SU-DHL-6 (cell line): ENCODE measurements around the gene ITGB4.

Experiments used
- H2AFZ ChIP-seq: fragments of 200-600 bp; sonication (generic); 2 replicates; pipeline ENCODE4 v1.6.1; 2014; ENCODE audit warnings: low read depth, mild to moderate bottlenecking, moderate library complexity, mixed read lengths, antibody characterized with exemption, low read length; ENCODE audit not compliant: severe bottlenecking
- H3F3A ChIP-seq: fragments of 200-600 bp; shearing (Covaris generic); 2 replicates; pipeline ENCODE4 v1.6.0; 2016; ENCODE audit warnings: antibody characterized with exemption, mild to moderate bottlenecking; ENCODE audit not compliant: insufficient read depth
- H3K27ac ChIP-seq: fragments of 200-600 bp; sonication (generic); 2 replicates; pipeline ENCODE4 v1.5.1; 2016; ENCODE audit warnings: low read depth, mild to moderate bottlenecking, low read length, moderate library complexity, mixed read lengths
- H3K27me3 ChIP-seq: fragments of 200-600 bp; sonication (generic), shearing (Covaris generic); 2 replicates; pipeline ENCODE4 v1.6.0; 2014; ENCODE audit warnings: mild to moderate bottlenecking, low read length
- H3K36me3 ChIP-seq: fragments of 200-600 bp; sonication (generic); 2 replicates; pipeline ENCODE4 v1.6.1; 2014; ENCODE audit warnings: mild to moderate bottlenecking, low read length, mixed read lengths
- H3K4me2 ChIP-seq: fragments of 300-600, 200-600 bp; shearing (Covaris generic), sonication (generic); 2 replicates; pipeline ENCODE4 v1.6.0; 2014; ENCODE audit warnings: low read length, low read depth, mild to moderate bottlenecking; ENCODE audit not compliant: poor library complexity, severe bottlenecking
- H3K4me3 ChIP-seq: fragments of 200-600 bp; sonication (generic); 2 replicates; pipeline ENCODE4 v1.5.1; 2014; ENCODE audit warnings: antibody characterized with exemption, low read length, mild to moderate bottlenecking, mixed read lengths; ENCODE audit not compliant: insufficient read depth, poor library complexity, severe bottlenecking
- H3K79me2 ChIP-seq: fragments of 200-600 bp; sonication (generic); 2 replicates; pipeline ENCODE4 v1.6.1; 2014; ENCODE audit warnings: mild to moderate bottlenecking, low read length, moderate library complexity; ENCODE audit not compliant: insufficient read depth
- H3K9ac ChIP-seq: fragments of 200-600 bp; sonication (generic); 2 replicates; pipeline ENCODE4 v1.7.0; 2014; ENCODE audit warnings: mild to moderate bottlenecking, low read length
- H3K9me2 ChIP-seq: fragments of 200-600 bp; sonication (generic); replicated peaks from 2 replicates; pipeline ENCODE4 v1.6.1; 2014; ENCODE audit warnings: low read length; ENCODE audit not compliant: insufficient read depth
- H3K9me3 ChIP-seq: fragments of 200-600 bp; sonication (generic); 2 replicates; pipeline ENCODE4 v1.6.1; 2014; ENCODE audit warnings: low read length, mixed read lengths; ENCODE audit not compliant: insufficient read depth
- H4K20me1 ChIP-seq: fragments of 200-600 bp; sonication (generic); 2 replicates; pipeline ENCODE4 v1.6.1; 2014; ENCODE audit warnings: low read depth, mild to moderate bottlenecking, antibody characterized with exemption, low read length, moderate library complexity, mixed read lengths
- EZH2phosphoT487 ChIP-seq: fragments of 200-600 bp; sonication (generic), shearing (Covaris generic); conservative IDR thresholded peaks from 2 replicates; pipeline ENCODE4 v1.6.1; 2018; ENCODE audit warnings: mild to moderate bottlenecking, antibody characterized with exemption, low read length, moderate library complexity, mixed read lengths
- TF ChIP-seq, protein P1 (sequence below): fragments of 200-600 bp; sonication (generic); IDR thresholded peaks from one replicate; pipeline ENCODE4 v1.5.1; 2017; ENCODE audit warnings: antibody characterized with exemption, mild to moderate bottlenecking, low read length, moderate library complexity; ENCODE audit not compliant: insufficient read depth, poor library complexity, severe bottlenecking

ITGB4 gene

DNA sequence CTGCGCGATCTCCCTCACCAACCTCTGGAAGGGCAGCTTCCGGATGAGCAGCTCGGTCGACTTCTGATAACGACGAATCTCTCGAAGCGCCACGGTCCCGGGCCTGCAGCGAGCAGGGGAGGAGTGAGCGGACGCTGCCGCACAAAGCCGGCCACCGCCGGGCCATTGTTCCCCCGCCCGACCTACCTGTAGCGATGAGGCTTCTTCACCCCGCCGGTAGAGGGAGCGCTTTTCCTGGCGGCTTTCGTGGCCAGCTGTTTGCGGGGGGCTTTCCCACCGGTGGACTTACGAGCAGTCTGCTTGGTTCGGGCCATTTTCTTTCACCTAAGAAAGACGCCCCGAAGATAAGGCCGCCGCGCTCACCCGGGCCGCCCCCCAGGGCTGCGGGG is 57.6 kb downstream of the ITGB4 start:
- Histone ChIP-seq H3K27ac (peak overlapping the region; percentile 74), H3K9me2 (no peaks in the 10 kb centered on the region), H3K4me3 (peak overlapping the region; percentile 73), H4K20me1 (peaks cover 20% of the 10 kb centered on the region), H2AFZ (no peak overlapping the region), H3K9me3 (0 out of 2 replicates have a peak, but pooled peaks cover 3% of the 10 kb centered on the region), H3K9ac (peak overlapping the region; percentile 92), H3K4me2 (peak overlapping the region; percentile 70), H3K27me3 (no peaks in the 10 kb centered on the region), H3K36me3 (peaks cover 18% of the 10 kb centered on the region), H3K79me2 (peaks cover 22% of the 10 kb centered on the region), H3F3A (peaks cover 56% of the 10 kb centered on the region)
- TF ChIP-seq, protein P1, sequence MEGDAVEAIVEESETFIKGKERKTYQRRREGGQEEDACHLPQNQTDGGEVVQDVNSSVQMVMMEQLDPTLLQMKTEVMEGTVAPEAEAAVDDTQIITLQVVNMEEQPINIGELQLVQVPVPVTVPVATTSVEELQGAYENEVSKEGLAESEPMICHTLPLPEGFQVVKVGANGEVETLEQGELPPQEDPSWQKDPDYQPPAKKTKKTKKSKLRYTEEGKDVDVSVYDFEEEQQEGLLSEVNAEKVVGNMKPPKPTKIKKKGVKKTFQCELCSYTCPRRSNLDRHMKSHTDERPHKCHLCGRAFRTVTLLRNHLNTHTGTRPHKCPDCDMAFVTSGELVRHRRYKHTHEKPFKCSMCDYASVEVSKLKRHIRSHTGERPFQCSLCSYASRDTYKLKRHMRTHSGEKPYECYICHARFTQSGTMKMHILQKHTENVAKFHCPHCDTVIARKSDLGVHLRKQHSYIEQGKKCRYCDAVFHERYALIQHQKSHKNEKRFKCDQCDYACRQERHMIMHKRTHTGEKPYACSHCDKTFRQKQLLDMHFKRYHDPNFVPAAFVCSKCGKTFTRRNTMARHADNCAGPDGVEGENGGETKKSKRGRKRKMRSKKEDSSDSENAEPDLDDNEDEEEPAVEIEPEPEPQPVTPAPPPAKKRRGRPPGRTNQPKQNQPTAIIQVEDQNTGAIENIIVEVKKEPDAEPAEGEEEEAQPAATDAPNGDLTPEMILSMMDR, result peak; percentile 61
- no peak for TF ChIP-seq EZH2phosphoT487

DNA sequence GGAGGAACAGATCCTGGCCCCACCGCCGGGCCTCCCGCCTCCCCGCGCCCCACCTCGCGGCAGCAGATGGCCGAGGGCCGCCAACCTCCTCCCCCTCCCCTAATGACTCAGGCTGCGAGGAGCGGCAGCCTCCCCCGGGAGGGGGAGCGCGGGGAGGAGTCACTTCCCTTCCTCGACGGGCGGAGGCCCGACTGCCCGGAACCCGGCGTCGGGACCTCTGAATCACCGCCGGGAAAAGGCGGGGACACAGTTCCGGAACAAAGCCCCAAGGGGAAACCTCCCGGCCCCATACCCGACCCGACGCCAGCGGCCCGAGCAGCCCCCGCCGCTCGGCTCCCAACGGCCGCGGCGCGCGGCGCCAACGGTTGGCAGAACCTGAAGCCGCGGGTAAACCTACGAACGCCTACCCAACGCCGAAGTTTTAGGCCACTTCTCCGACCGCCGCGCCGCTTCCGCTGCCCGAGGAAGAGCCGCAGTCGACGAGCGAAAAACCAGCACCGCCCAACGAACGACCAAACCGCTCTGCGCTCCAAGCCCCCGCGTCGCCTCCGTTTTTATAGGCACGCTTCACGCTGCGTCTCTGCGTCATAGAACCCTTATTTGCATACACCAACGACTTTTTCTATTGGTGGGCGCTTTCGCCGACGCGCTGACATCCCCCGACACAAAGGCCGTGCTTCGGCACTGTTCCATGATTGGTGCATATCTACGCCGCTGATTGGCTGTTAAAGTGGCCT is 58.2 kb downstream of the ITGB4 start:
- H3K36me3 ChIP-seq, result peaks cover 18% of the 10 kb centered on the region
- TF ChIP-seq EZH2phosphoT487, result no peak
- TF ChIP-seq, protein P1, result no peak
- H3K9me2 ChIP-seq, result no peaks in the 10 kb centered on the region
- peaks cover 61% of the 10 kb centered on the region for H3F3A ChIP-seq
- no peaks in the 10 kb centered on the region for H3K27me3 ChIP-seq
- peak overlapping the region; percentile 74 for H3K27ac ChIP-seq
- H3K4me2 ChIP-seq, result peak overlapping the region; percentile 70
- H3K9me3 ChIP-seq, result 0 out of 2 replicates have a peak, but pooled peaks cover 3% of the 10 kb centered on the region
- H4K20me1 ChIP-seq, result peaks cover 20% of the 10 kb centered on the region
- peak overlapping the region; percentile 73 for H3K4me3 ChIP-seq
- no peak overlapping the region for H2AFZ ChIP-seq
- peak overlapping the region; percentile 92 for H3K9ac ChIP-seq
- H3K79me2 ChIP-seq, result peaks cover 22% of the 10 kb centered on the region

DNA sequence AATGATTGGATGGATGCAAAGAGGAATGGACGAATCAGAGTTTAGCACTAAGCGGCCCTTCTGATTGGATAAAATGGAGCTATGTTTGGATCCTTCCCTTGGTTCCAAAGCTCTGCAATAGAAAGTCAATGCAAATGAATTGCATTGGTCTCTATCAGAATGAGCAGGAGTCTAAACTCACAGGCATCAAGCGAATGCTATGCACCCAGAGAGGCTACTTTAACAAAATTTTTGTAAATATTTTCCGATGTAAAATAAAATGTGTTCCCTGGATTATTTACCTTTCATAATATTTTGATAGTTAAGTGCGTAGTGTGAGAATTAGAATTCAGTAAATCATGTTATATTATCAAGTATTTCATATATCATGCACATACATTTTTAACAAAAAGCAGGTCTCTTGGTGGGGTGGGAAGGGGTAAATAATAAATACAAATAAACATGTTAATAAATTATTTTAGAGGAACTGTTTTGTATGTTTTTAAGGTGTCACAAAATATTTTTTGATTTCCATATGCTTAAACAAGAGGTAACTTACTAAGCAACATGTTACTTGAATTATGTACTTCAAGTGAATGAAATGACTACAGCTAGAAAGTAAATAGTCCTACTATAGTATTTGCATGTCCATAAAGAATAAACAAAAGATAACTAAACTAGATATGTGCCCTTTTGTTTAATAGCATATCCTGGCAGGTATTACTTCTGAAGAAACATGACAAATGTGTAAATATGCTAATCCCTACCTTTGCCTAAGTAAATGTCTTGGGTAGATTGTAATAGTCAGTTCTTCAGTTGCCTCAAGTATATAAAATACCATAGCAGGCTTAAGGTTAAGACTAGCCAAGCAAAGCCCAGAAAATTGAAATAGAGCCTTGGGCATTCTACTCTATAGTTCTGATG is 59.0 kb downstream of the ITGB4 start:
- Histone ChIP-seq H3K9me2 (no peaks in the 10 kb centered on the region), H3K27ac (peak overlapping the region; percentile 49; the same call in 1 of the 2 replicates), H3K36me3 (peaks cover 18% of the 10 kb centered on the region), H3F3A (peaks cover 63% of the 10 kb centered on the region), H3K9ac (no peak overlapping the region), H3K4me3 (peak overlapping the region; percentile 20), H3K27me3 (no peaks in the 10 kb centered on the region), H3K79me2 (peaks cover 25% of the 10 kb centered on the region), H3K9me3 (0 out of 2 replicates have a peak, but pooled peaks cover 3% of the 10 kb centered on the region), H4K20me1 (peaks cover 20% of the 10 kb centered on the region), H3K4me2 (peak overlapping the region; percentile 48), H2AFZ (no peak overlapping the region)
- no peak for TF ChIP-seq EZH2phosphoT487
- TF ChIP-seq, protein P1, result no peak
